HepG2 (cell line): ENCODE results near the gene N4BP2L1. TPM values are rescaled to one million over a fixed set of nuclear protein-coding genes. Genes with fewer than 3 reads are reported as not detected.
A peak's percentile ranks its signal among the peaks of the same experiment; 100 is the strongest.

Source experiments
- FOXK1 ChIP-seq: sonication (generic); formaldehyde crosslinking; IDR thresholded peaks from 2 replicates; pipeline ENCODE4 v1.4.0; 2020; ENCODE audit warnings: low read depth, missing genetic modification reagents, borderline replicate concordance
- LCORL ChIP-seq, 2 experiments: fragments of 450-650 bp in 1 of 2; sonication (generic) in 1 of 2; formaldehyde crosslinking in 1 of 2; IDR thresholded peaks; 2 replicates each; pipeline versions ENCODE4 v1.5.0 to v1.6.1; 2017 to 2020; ENCODE audit warnings: antibody characterized with exemption in 1 of 2, missing genetic modification reagents in 1 of 2
- MEF2D ChIP-seq: sonication (generic); formaldehyde crosslinking; IDR thresholded peaks from 2 replicates; pipeline ENCODE4 v1.5.1; 2020; ENCODE audit warnings: mild to moderate bottlenecking, missing genetic modification reagents
- MEIS2 ChIP-seq: sonication (generic); formaldehyde crosslinking; IDR thresholded peaks from 2 replicates; pipeline ENCODE4 v1.9.0; 2021; ENCODE audit warnings: mild to moderate bottlenecking, missing genetic modification reagents
- REL ChIP-seq: sonication (generic); formaldehyde crosslinking; conservative IDR thresholded peaks from 2 replicates; pipeline ENCODE4 v1.8.0; 2022; ENCODE audit warnings: mild to moderate bottlenecking, missing genetic modification reagents, moderate library complexity
- RORA ChIP-seq: sonication (generic); formaldehyde crosslinking; IDR thresholded peaks from 2 replicates; pipeline ENCODE4 v1.5.0; 2020; ENCODE audit warnings: mild to moderate bottlenecking, missing genetic modification reagents, moderate library complexity
- RXRB ChIP-seq: IDR thresholded peaks from 2 replicates; pipeline ENCODE4 v1.6.1; 2016; ENCODE audit warnings: borderline replicate concordance, missing genetic modification reagents, missing compliant biosample characterization
- SCMH1 ChIP-seq: sonication (generic); formaldehyde crosslinking; IDR thresholded peaks from 2 replicates; pipeline ENCODE4 v1.9.0; 2021; ENCODE audit warnings: missing genetic modification reagents, mild to moderate bottlenecking, borderline replicate concordance
- SNAI1 ChIP-seq: sonication (generic); formaldehyde crosslinking; IDR thresholded peaks from 2 replicates; pipeline ENCODE4 v1.5.0; 2020; ENCODE audit warnings: mild to moderate bottlenecking, missing genetic modification reagents, borderline replicate concordance
- TCF12 ChIP-seq, 2 experiments: fragments of 450-650 bp in 1 of 2; sonication (generic) in 1 of 2; formaldehyde crosslinking in 1 of 2; IDR thresholded peaks; 2 replicates each; pipeline versions ENCODE4 v1.6.1 to v1.8.0; 2017 to 2022; ENCODE audit warnings: antibody characterized with exemption in 1 of 2, mild to moderate bottlenecking in 1 of 2, missing genetic modification reagents in 1 of 2, moderate library complexity in 1 of 2
- ZNF441 ChIP-seq: sonication (generic); formaldehyde crosslinking; IDR thresholded peaks from 2 replicates; pipeline ENCODE4 v1.7.0; 2021; ENCODE audit warnings: missing genetic modification reagents, borderline replicate concordance
- ZNF558 ChIP-seq: sonication (generic); formaldehyde crosslinking; IDR thresholded peaks from 2 replicates; pipeline ENCODE4 v1.9.0; 2022; ENCODE audit warnings: mild to moderate bottlenecking, missing genetic modification reagents, borderline replicate concordance
- ZNF75D ChIP-seq: sonication (generic); formaldehyde crosslinking; IDR thresholded peaks from 2 replicates; pipeline ENCODE4 v1.8.1; 2023; ENCODE audit warnings: missing genetic modification reagents, mild to moderate bottlenecking, borderline replicate concordance
- ZNF772 ChIP-seq: sonication (generic); formaldehyde crosslinking; IDR thresholded peaks from 2 replicates; pipeline ENCODE4 v1.5.0; 2020; ENCODE audit warnings: mild to moderate bottlenecking, missing genetic modification reagents
- polyA plus RNA-seq, 8 experiments: library from polyadenylated mRNA; depleted of rRNA in 3 of 8; stranded (reverse) in 7 of 8; unstranded in 1 of 8; fragments of >200 nt; fragmentation: Illumina TruSeq in 4 of 8; extraction: Trizol in 4 of 8; gene quantifications; 2 replicates each; pipeline versions ENCODE4 v1.2.1 to v1.2.3, GENCODE V29; 2011 to 2016; ENCODE audit warnings: low read depth in 4 of 8, missing spikeins in 1 of 8, mixed read lengths in 1 of 8; ENCODE audit not compliant: insufficient read depth in 1 of 8
- total RNA-seq, 5 experiments: library from RNA; depleted of rRNA; stranded (reverse); fragments of >200 nt; fragmentation: Illumina TruSeq; extraction: Trizol; gene quantifications; 2 replicates each; pipeline ENCODE4 v1.2.3, GENCODE V29; 2016; ENCODE audit warnings: low read depth in 1 of 5
- TF ChIP-seq, protein P1 (sequence below): sonication (generic); formaldehyde crosslinking; IDR thresholded peaks from 2 replicates; pipeline ENCODE4 v1.4.0; 2020; ENCODE audit warnings: missing genetic modification reagents
- TF ChIP-seq, protein P2 (sequence below): sonication (generic); formaldehyde crosslinking; IDR thresholded peaks from 2 replicates; pipeline ENCODE4 v1.5.0; 2020; ENCODE audit warnings: missing genetic modification reagents
- TF ChIP-seq, protein P3 (sequence below): sonication (generic); formaldehyde crosslinking; IDR thresholded peaks from 2 replicates; pipeline ENCODE4 v1.8.0; 2022; ENCODE audit warnings: missing genetic modification reagents, mild to moderate bottlenecking, inconsistent platforms, borderline replicate concordance
- TF ChIP-seq, protein P4 (sequence below): sonication (generic); formaldehyde crosslinking; IDR thresholded peaks from 2 replicates; pipeline ENCODE4 v1.8.0; 2022; ENCODE audit warnings: mild to moderate bottlenecking, missing genetic modification reagents, borderline replicate concordance

N4BP2L1 gene
- total and polyA plus RNA-seq, 2 of the 13 experiments (the other 11 are each of a cell fraction or from before 2014, with no cell fraction given): 13.2 to 34.5 TPM

DNA sequence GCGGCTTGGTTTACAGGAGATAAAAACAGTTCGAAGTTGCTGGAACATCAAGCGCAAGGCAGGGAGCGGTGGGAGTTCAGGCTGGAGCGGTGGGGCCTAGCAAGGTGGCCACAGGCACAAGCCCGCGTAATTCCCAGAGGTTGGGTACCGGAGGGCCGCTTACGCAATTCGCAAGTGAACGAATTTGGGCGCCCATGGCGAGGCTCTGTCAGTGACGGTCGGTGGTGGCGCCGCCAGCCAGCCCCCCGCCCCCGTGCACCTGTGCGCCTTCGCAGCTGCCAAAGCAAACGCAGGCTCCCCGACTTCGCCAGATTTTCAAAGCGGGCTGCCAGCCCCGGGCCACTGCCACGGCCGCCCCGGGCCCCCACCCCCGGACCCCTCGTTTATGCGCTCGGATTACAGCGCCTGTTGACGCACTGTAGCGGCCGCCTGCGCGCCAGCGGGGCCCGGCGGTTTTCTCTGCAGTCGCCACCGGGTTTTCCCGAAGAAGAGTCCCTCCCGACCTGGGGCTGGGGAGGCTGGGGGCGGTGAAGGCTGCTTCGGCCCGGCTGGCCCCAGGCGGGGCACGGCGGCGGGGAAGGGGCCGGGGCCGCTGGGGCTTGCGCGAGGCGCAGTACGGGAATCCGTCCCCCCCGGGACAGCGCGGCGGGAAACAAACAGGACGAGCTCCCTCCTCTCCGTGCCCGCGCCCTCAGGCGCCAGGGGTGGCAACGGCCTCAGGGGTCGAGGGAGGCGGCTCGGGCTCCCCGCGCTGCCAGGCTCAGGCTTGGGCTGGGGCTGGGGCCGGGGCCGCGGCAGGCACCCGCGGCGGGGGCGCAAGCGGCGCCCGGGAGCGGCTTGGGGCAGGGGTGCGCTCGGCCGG, 709 bp downstream of the N4BP2L1 start (continued):
- TF ChIP-seq, protein P1, sequence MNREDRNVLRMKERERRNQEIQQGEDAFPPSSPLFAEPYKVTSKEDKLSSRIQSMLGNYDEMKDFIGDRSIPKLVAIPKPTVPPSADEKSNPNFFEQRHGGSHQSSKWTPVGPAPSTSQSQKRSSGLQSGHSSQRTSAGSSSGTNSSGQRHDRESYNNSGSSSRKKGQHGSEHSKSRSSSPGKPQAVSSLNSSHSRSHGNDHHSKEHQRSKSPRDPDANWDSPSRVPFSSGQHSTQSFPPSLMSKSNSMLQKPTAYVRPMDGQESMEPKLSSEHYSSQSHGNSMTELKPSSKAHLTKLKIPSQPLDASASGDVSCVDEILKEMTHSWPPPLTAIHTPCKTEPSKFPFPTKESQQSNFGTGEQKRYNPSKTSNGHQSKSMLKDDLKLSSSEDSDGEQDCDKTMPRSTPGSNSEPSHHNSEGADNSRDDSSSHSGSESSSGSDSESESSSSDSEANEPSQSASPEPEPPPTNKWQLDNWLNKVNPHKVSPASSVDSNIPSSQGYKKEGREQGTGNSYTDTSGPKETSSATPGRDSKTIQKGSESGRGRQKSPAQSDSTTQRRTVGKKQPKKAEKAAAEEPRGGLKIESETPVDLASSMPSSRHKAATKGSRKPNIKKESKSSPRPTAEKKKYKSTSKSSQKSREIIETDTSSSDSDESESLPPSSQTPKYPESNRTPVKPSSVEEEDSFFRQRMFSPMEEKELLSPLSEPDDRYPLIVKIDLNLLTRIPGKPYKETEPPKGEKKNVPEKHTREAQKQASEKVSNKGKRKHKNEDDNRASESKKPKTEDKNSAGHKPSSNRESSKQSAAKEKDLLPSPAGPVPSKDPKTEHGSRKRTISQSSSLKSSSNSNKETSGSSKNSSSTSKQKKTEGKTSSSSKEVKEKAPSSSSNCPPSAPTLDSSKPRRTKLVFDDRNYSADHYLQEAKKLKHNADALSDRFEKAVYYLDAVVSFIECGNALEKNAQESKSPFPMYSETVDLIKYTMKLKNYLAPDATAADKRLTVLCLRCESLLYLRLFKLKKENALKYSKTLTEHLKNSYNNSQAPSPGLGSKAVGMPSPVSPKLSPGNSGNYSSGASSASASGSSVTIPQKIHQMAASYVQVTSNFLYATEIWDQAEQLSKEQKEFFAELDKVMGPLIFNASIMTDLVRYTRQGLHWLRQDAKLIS (CRISPR knock-in tag): no peak
- TF ChIP-seq ZNF441 (CRISPR knock-in tag) (peak; percentile 36; the same call in 1 of the 2 replicates), ZNF558 (peak; percentile 37; the same call in 1 of the 2 replicates), RORA (CRISPR knock-in tag) (no peak), ZNF75D (CRISPR knock-in tag) (no peak), REL (CRISPR knock-in tag) (no peak), FOXK1 (no peak), LCORL (IDR thresholded peaks at IDR 0.05) (no peak), LCORL (CRISPR knock-in tag; IDR thresholded peaks at IDR 0.05) (peak; percentile 66; the same call in 1 of the 2 replicates), SNAI1 (CRISPR knock-in tag) (no peak), MEIS2 (CRISPR knock-in tag) (peak; percentile 68; the same call in 1 of the 2 replicates), RXRB (CRISPR knock-in tag) (no peak), MEF2D (CRISPR knock-in tag) (peak; percentile 59; the same call in 1 of the 2 replicates), TCF12 (IDR thresholded peaks at IDR 0.05) (no peak), TCF12 (CRISPR knock-in tag; IDR thresholded peaks at IDR 0.05) (no peak), SCMH1 (no peak), ZNF772 (no peak)
- TF ChIP-seq, protein P2, sequence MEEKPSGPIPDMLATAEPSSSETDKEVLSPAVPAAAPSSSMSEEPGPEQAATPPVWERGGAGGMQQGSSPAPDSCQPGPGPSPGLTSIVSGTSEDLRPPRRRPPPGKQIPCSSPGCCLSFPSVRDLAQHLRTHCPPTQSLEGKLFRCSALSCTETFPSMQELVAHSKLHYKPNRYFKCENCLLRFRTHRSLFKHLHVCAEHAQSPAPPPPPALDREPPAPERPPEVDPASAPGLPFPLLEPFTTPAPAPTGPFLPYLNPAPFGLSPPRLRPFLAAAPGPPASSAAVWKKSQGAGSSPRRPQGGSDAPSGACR: no peak
- TF ChIP-seq, protein P3, sequence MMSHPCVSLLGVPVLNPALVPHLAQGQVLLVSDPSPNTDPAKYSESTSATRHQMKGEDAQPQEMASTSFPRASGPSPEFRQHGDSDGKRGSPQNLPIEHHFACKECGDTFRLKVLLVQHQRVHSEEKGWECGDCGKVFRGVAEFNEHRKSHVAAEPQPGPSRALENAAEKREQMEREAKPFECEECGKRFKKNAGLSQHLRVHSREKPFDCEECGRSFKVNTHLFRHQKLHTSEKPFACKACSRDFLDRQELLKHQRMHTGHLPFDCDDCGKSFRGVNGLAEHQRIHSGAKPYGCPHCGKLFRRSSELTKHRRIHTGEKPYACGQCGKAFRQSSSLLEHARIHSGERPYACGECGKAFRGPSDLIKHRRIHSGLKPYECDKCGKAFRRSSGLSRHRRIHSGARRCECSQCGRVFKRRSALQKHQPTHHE (CRISPR knock-in tag): no peak
- TF ChIP-seq, protein P4, sequence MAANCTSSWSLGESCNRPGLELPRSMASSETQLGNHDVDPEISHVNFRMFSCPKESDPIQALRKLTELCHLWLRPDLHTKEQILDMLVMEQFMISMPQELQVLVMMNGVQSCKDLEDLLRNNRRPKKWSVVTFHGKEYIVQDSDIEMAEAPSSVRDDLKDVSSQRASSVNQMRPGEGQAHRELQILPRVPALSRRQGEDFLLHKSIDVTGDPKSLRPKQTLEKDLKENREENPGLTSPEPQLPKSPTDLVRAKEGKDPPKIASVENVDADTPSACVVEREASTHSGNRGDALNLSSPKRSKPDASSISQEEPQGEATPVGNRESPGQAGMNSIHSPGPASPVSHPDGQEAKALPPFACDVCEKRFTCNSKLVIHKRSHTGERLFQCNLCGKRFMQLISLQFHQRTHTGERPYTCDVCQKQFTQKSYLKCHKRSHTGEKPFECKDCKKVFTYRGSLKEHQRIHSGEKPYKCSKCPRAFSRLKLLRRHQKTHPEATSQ (CRISPR knock-in tag): no peak
